Left cardiac atrium (tissue), 4 donors: ENCODE measurements around the gene CFAP298. TPM values are rescaled to one million over a fixed set of nuclear protein-coding genes. Genes with fewer than 3 reads are reported as not detected.
"Not testable (repeated sequence)": the region's sequence is repeated elsewhere in the genome, so short reads cannot be mapped to it uniquely, and the experiment has no call there.

ENCODE experiments used
- ATAC-seq, 2 donors: fragments of 200-7000 bp; cut with Tn5 transposase; one replicate each; pipeline ENCODE4 v1.9.1; 2020; ENCODE audit warnings: mild to moderate bottlenecking in 2 of 2, moderate library complexity in 2 of 2
- DNase-seq: peaks from one replicate; pipeline ENCODE4 v3.0.0-alpha.2; 2020
- intact Hi-C, 2 donors: fragments of 100-400 bp; cut with DNase I; formaldehyde crosslinking; loops; one replicate each; pipeline versions ENCODE4 v1.14.1 to v1.15.1; 2022 to 2023
- total RNA-seq, 2 donors: library from RNA; stranded (reverse); fragmentation: NEBNext Ultra II Directional; extraction: Animal tissue kit (Norgen Biotek cat#: 25700); gene quantifications; one replicate each; pipeline ENCODE4 v1.2.1, GENCODE V29; 2021
- donor health status: DM: no; HTN: yes; CAD: no.
- donor health status: DM: no; HTN: yes; CAD: no; lungs with severe emphysema.
- donor health status: DM: yes; HTN: yes; CAD: no.
- donor health status: Dilated cardiomyopathy.

CFAP298 gene
- total RNA-seq, 2 donors from 2014 or later = 18.5 to 24.0 TPM

- intact Hi-C loops = no loop called here
- DNase-seq (no peak), ATAC-seq (no peak)
Measured at GRCh38 chr21:32572574-32573420, 39.4 kb downstream of the CFAP298 start.

GRCh38 chr21:32570456-32570855, 41.7 kb downstream of the CFAP298 start:
- no peak for DNase-seq
- ATAC-seq = no peak
- intact Hi-C loops = no loop called here

- peak; percentile 80 for DNase-seq
- intact Hi-C loops = loop anchor here (2.0 to 5.0 kb wide), 3 partner anchors 47 to 167 kb away; no protein-coding TSS in a partner anchor
- peak; percentile 92 to 96 for ATAC-seq
Measured at GRCh38 chr21:32569261-32570230, 42.6 kb downstream of the CFAP298 start.

- no peak for ATAC-seq
- intact Hi-C loops = loop anchor here (2.0 to 5.0 kb wide), 3 partner anchors 45 to 165 kb away; no protein-coding TSS in a partner anchor
- DNase-seq = no peak
Measured at GRCh38 chr21:32567626-32568025, 44.6 kb downstream of the CFAP298 start.

GRCh38 chr21:32566741-32567389, 45.3 kb downstream of the CFAP298 start:
- DNase-seq (no peak), ATAC-seq (no peak)
- intact Hi-C loops = loop anchor here (5.0 kb wide), 2 partner anchors 45 to 160 kb away; no protein-coding TSS in a partner anchor

GRCh38 chr21:32565856-32566465, 46.2 kb downstream of the CFAP298 start:
- no peak for ATAC-seq
- no peak for DNase-seq
- intact Hi-C loops = loop anchor here (5.0 kb wide), 2 partner anchors 44 to 159 kb away; no protein-coding TSS in a partner anchor

GRCh38 chr21:32562915-32563314, 49.3 kb downstream of the CFAP298 start:
- intact Hi-C loops = no loop called here
- DNase-seq (no peak), ATAC-seq (no peak)

GRCh38 chr21:32562426-32562825, 49.8 kb downstream of the CFAP298 start:
- DNase-seq (peak; percentile 57), ATAC-seq (peak in 1 of 2 donors; percentile 66)
- intact Hi-C loops = no loop called here

GRCh38 chr21:32561476-32561875, 50.7 kb downstream of the CFAP298 start:
- intact Hi-C loops, ATAC-seq: not testable (repeated sequence)

GRCh38 chr21:32560896-32561295, 51.3 kb downstream of the CFAP298 start:
- intact Hi-C loops = no loop called here
- no peak for DNase-seq
- no peak for ATAC-seq

More at GRCh38 chr21:32561476-32561875, 50.7 kb downstream of the CFAP298 start:
- DNase-seq = not testable (repeated sequence)

GRCh38 chr21:32559006-32559610, 53.1 kb downstream of the CFAP298 start:
- ATAC-seq (no peak), DNase-seq (no peak)
- intact Hi-C loops = no loop called here

GRCh38 chr21:32558106-32558505, 54.1 kb downstream of the CFAP298 start:
- DNase-seq (no peak), ATAC-seq (no peak)
- intact Hi-C loops = no loop called here

- ATAC-seq (no peak), DNase-seq (no peak)
- intact Hi-C loops = no loop called here
Measured at GRCh38 chr21:32554832-32555638, 57.1 kb downstream of the CFAP298 start.

GRCh38 chr21:32549886-32550285, 62.3 kb downstream of the CFAP298 start:
- DNase-seq = no peak
- intact Hi-C loops = no loop called here
- no peak for ATAC-seq

GRCh38 chr21:32549440-32549839, 62.7 kb downstream of the CFAP298 start:
- ATAC-seq = no peak
- intact Hi-C loops = no loop called here
- no peak for DNase-seq
